GM21515 (cell line): ENCODE data around the gene DDX10.

Experiments
- ATAC-seq: cut with Tn5 transposase; IDR thresholded peaks from one replicate; pipeline ENCODE4 v1.9.1; 2021; ENCODE audit not compliant: unreplicated experiment

The DDX10 gene

GRCh38 chr11:108929241-108929640 is 264.4 kb downstream of the DDX10 start:
- ATAC-seq = no peak

DNA sequence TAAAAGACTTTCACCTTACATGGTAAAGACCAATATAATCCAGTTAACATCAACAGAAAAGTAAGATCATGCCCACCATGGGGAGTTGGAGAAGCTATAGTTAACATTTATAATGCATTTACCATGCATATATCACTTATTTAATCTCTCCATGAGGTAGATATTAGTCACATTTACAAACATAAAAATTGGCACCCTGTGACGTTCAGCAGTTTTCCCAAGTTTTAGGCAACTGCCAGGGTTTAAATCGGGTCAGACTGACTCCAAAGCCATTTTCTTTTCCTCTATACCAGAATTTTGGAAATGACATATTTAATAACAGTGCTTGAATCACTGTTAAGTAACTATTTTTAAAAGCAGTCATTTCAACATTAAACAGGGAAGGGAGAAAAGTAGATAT is 266.3 kb downstream of the DDX10 start:
- ATAC-seq = no peak

- ATAC-seq = no peak
Observed at GRCh38 chr11:108933630-108934029, 268.8 kb downstream of the DDX10 start.

- no peak for ATAC-seq
Observed at GRCh38 chr11:108934289-108934688, 269.4 kb downstream of the DDX10 start.

GRCh38 chr11:108934696-108935095 is 269.8 kb downstream of the DDX10 start:
- no peak for ATAC-seq

DNA sequence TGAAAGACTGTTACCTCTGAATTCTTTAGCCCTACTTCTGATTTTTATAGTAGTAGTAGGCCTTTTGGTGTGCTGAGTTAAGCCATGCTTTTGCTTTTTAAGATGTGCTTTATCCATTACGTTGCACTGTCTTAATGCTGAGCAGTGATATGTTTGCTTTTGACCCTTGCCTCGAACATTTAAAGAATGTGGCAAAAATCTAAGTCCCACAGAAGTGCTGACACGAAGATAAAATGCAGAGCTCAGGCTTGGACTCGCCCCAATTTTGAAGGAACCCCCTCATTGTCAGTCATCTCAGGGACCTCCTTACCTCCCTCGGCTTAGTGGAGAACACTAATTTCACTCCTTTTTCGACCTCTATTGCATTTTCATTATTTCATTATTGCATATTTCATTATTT is 272.9 kb downstream of the DDX10 start:
- ATAC-seq = no peak

- ATAC-seq = no peak
Observed at GRCh38 chr11:108938604-108939003, 273.7 kb downstream of the DDX10 start.

DNA sequence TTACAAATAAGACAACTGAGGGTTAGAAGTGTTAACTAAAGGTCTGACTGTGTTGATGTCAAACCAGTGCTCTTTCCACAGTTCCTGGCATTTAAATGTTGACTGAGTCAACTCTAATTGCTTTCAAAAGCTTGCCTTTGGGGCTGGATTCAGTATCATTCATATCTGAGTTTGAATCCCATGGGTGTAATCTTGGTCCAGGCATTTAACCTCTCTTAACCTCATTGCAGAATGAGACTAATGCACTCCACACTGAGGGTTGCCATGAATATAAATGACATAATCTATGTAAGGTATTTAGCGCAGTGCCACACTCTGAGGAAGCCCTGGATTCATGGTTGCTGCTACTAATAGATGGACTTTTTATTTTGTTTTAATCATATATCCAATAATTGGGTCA is 274.3 kb downstream of the DDX10 start:
- ATAC-seq = no peak

GRCh38 chr11:108943853-108944252 is 279.0 kb downstream of the DDX10 start:
- no peak for ATAC-seq

GRCh38 chr11:108944471-108945178 is 279.8 kb downstream of the DDX10 start:
- no peak for ATAC-seq

DNA sequence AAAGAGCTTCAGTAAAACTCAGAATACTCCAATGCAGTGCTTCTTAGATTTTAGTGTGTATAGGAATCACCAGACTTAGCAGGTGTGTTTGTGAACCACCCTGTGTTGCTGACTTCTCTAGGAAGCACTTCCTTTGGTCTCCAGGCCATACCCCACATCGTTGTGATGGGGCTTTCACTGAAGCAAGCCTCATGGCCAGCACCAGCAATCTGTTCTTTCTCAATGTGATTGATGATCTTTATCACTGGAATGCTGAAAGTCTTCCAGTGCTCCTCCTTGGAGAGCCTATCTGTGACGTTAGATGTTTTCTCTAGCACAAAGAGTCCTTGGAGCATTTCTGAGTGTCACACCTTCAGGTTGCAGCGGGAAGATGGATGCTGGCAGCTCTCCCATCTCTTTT is 280.5 kb downstream of the DDX10 start:
- no peak for ATAC-seq

GRCh38 chr11:108947654-108948570 is 283.0 kb downstream of the DDX10 start:
- no peak for ATAC-seq

GRCh38 chr11:108958368-108959104 is 293.7 kb downstream of the DDX10 start:
- no peak for ATAC-seq

GRCh38 chr11:108959105-108959761 is 294.4 kb downstream of the DDX10 start:
- ATAC-seq = no peak

DNA sequence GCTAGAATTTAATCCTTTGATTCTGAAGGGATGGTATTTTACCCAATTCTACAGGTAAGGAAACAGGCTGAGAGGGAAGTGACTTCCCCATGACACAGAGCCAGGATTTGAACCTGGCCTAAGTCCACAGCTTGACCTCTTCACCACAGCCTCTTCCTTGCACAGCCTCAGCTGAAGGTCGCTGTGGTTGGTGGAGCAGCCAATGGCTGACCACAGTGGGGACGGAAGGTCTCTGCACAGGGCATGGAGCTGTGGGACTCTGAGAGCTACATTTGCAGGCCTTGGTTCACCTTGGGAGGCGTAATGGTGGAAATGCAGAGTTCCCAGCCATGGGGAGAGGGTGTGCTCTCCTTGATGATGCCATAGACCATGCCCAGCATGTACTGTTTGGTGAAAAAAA is 295.0 kb downstream of the DDX10 start:
- no peak for ATAC-seq

DNA sequence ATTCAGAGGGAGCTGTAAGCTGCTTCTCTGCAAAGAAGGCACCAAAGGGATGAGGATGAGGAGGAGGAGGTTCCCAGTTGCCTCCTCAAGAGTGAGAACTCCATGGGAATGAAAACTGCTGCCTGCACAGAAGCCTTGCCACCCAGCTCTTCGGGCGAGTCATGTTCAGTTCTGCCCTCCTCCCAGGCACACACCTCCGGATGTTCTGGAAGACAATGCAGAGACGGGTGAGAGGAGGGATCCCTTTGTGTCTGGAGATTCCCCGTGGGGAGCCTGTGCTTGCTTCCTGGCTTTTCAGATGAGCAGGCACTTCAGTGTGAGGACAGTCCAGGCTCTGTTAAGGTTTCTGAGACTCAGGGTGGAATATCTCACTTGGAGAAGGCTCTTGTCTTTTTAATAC is 295.6 kb downstream of the DDX10 start:
- ATAC-seq = no peak

GRCh38 chr11:108961095-108961494 is 296.2 kb downstream of the DDX10 start:
- ATAC-seq = no peak

DNA sequence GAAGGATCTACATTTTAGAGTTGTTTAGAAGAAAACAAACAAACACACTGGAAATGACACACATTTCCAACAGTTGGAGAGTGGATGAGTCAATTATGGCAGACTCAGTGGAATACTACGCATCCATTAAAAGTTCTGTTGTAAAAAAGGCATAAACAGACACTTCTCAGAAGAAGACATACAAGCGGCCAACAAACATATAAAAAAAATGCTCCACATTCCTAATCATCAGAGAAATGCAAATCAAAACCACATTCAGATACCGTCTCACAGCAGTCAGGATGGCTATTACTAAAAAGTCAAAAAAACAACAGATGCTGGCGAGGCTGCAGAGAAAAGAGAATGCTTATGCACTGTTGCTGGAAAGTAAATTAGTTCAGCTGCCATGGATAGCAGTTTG is 298.2 kb downstream of the DDX10 start:
- no peak for ATAC-seq

- ATAC-seq = no peak
Observed at GRCh38 chr11:108965306-108966001, 300.6 kb downstream of the DDX10 start.

- no peak for ATAC-seq
Observed at GRCh38 chr11:108966206-108966605, 301.3 kb downstream of the DDX10 start.
